Vagina (tissue), 2 donors: ENCODE measurements around the gene GUCY1A1. TPM values are rescaled to one million over a fixed set of nuclear protein-coding genes. Genes with fewer than 3 reads are reported as not detected.

Experiments
- DNase-seq, 2 donors: peaks; one replicate each; pipeline ENCODE4 v3.0.0-alpha.2; 2017; ENCODE audit errors: extremely low spot score in 2 of 2
- H3K27ac ChIP-seq: fragments of 200-600 bp; sonication (generic); one replicate; pipeline ENCODE4 v1.5.1; 2019
- H3K27me3 ChIP-seq: fragments of 200-600 bp; sonication (generic); one replicate; pipeline ENCODE4 v1.5.1; 2019
- H3K36me3 ChIP-seq, 2 donors: fragments of 200-600 bp; sonication (generic); one replicate each; pipeline ENCODE4 v1.5.1; 2017 to 2019
- H3K4me1 ChIP-seq: fragments of 200-600 bp; sonication (generic); one replicate; pipeline ENCODE4 v1.5.1; 2019
- H3K4me3 ChIP-seq, 2 donors: fragments of 200-600 bp; sonication (generic); 1 replicate in 1 of 2; 2 replicates in 1 of 2; pipeline ENCODE4 v1.5.1; 2016 to 2019
- H3K9me3 ChIP-seq: fragments of 200-600 bp; sonication (generic); one replicate; pipeline ENCODE4 v1.5.1; 2019
- CTCF ChIP-seq, 3 experiments: fragments of 450-650 bp in 2 of 3; fragments of 200-600 bp in 1 of 3; sonication (generic) in 1 of 3; IDR thresholded peaks; one replicate each; pipeline ENCODE4 v1.5.1; 2017 to 2019; ENCODE audit warnings: antibody characterized with exemption in 3 of 3, mild to moderate bottlenecking in 2 of 3, moderate library complexity in 2 of 3
- POLR2A ChIP-seq, 2 donors: fragments of 450-650 bp; IDR thresholded peaks; one replicate each; pipeline ENCODE4 v1.6.1; 2017; ENCODE audit warnings: antibody characterized with exemption in 2 of 2, mild to moderate bottlenecking in 2 of 2, moderate library complexity in 2 of 2
- POLR2AphosphoS5 ChIP-seq, 2 donors: sonication (generic); formaldehyde crosslinking; IDR thresholded peaks; one replicate each; pipeline ENCODE4 v1.9.0; 2017; ENCODE audit warnings: antibody characterized with exemption in 2 of 2, mild to moderate bottlenecking in 2 of 2, low read depth in 1 of 2; ENCODE audit not compliant: insufficient read depth in 1 of 2
- intact Hi-C: fragments of 100-400 bp; cut with DNase I; formaldehyde crosslinking; loops from one replicate; pipeline ENCODE4 v1.15.1; 2023
- total RNA-seq: library from RNA; depleted of rRNA; stranded (reverse); fragments of >200 nt; gene quantifications from one replicate; pipeline ENCODE4 v1.2.3, GENCODE V29; 2016

Gene GUCY1A1
- total RNA-seq, 1 donor from 2014 or later, result 21.6 TPM

DNA sequence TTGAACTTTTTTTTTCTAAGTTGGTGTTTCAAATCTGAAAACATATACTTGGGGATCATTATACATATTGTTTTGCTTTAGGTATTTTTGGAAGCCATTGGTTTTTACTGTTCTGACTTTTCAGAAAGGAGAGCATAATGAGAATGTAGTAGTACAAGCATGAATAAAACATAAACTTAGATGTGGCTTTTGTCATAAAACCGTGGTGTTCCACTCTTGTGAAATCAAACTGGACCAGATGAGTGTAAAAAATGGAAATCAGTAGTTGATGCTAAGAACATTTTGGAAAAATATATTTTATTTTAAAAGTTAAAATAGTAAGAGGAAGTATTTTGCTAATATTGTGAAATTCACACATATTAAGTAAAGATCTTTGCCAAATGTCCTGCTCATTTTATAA lies 29.6 kb downstream of the GUCY1A1 start:
- no peak for DNase-seq
- no peak overlapping the region for H3K27ac ChIP-seq
- no peaks in the 10 kb centered on the region for H3K9me3 ChIP-seq
- TF ChIP-seq POLR2A (IDR thresholded peaks at IDR 0.05) (no peak), CTCF (IDR thresholded peaks at IDR 0.05) (no peak), POLR2AphosphoS5 (IDR thresholded peaks at IDR 0.05; ENCODE audit: insufficient read depth in 1 of 2, low read depth in 1 of 2) (no peak)
- no peak overlapping the region for H3K4me3 ChIP-seq
- intact Hi-C loops, result no loop called here
- no peaks in the 10 kb centered on the region for H3K27me3 ChIP-seq
- no peaks in the 10 kb centered on the region for H3K36me3 ChIP-seq
- no peaks in the 10 kb centered on the region for H3K4me1 ChIP-seq

DNA sequence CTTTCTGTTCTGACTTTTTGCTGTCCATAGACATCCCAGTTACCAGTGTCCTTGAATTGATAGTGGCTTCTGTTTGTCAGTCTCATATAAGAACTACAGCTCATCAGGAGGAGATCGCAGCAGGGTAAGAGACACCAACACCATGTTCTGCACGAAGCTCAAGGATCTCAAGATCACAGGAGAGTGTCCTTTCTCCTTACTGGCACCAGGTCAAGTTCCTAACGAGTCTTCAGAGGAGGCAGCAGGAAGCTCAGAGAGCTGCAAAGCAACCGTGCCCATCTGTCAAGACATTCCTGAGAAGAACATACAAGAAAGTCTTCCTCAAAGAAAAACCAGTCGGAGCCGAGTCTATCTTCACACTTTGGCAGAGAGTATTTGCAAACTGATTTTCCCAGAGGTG lies 30.1 kb downstream of the GUCY1A1 start:
- intact Hi-C loops, result no loop called here

GRCh38 chr4:155701827-155702226 lies 35.2 kb downstream of the GUCY1A1 start:
- H3K36me3 ChIP-seq, result no peaks in the 10 kb centered on the region
- no peaks in the 10 kb centered on the region for H3K9me3 ChIP-seq
- no peaks in the 10 kb centered on the region for H3K27me3 ChIP-seq
- no peak for TF ChIP-seq CTCF (IDR thresholded peaks at IDR 0.05)
- TF ChIP-seq POLR2A (IDR thresholded peaks at IDR 0.05), result no peak
- TF ChIP-seq POLR2AphosphoS5 (IDR thresholded peaks at IDR 0.05; ENCODE audit: insufficient read depth in 1 of 2, low read depth in 1 of 2), result no peak
- intact Hi-C loops, result no loop called here
- no peaks in the 10 kb centered on the region for H3K4me1 ChIP-seq
- no peak for DNase-seq
- no peak overlapping the region for H3K27ac ChIP-seq
- H3K4me3 ChIP-seq, result no peak overlapping the region

More for the DNA sequence above, 30.1 kb downstream of the GUCY1A1 start:
- DNase-seq, result no peak
- Histone ChIP-seq H3K27me3 (no peaks in the 10 kb centered on the region), H3K9me3 (no peaks in the 10 kb centered on the region), H3K4me3 (no peak overlapping the region), H3K36me3 (no peaks in the 10 kb centered on the region), H3K4me1 (no peaks in the 10 kb centered on the region), H3K27ac (no peak overlapping the region)
- no peak for TF ChIP-seq POLR2A (IDR thresholded peaks at IDR 0.05)
- TF ChIP-seq CTCF (IDR thresholded peaks at IDR 0.05), result no peak
- TF ChIP-seq POLR2AphosphoS5 (IDR thresholded peaks at IDR 0.05; ENCODE audit: insufficient read depth in 1 of 2, low read depth in 1 of 2), result no peak

DNA sequence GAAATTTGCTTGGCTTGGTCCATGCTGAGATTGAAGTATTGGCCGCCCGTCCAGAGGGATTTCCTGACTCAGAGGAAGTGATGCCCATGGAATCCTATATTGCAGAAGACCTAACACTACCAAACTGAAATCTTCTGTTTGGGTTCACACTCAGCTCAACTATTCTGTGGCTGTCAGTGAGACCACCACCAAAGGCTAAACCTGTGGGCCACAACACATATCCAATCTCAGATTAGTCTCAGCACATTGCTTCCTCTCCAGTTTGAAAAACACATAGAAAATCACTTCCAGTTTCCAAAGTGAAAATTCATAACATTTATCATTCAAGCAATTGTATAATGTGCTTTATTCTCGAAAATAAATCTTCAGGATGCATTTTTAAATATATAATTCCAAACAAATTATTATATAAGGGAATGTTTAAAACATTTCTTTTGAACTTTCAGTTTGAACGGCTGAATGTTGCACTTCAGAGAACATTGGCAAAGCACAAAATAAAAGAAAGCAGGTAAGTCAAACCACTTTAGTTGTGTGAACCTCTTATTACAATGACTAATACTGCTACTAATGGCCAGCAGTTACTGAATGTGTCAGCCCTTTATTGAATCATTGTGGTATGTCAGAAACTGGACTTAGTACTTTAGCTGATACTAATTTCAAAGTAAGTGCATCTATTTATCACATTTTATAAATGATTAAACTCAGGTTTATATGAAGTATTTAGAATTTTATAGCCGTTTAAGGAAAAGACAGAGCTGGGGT lies 37.0 kb downstream of the GUCY1A1 start:
- Histone ChIP-seq H3K27ac (no peak overlapping the region), H3K4me1 (no peaks in the 10 kb centered on the region), H3K27me3 (no peaks in the 10 kb centered on the region), H3K36me3 (no peaks in the 10 kb centered on the region), H3K4me3 (no peak overlapping the region), H3K9me3 (no peaks in the 10 kb centered on the region)
- TF ChIP-seq CTCF (IDR thresholded peaks at IDR 0.05) (no peak), POLR2AphosphoS5 (IDR thresholded peaks at IDR 0.05; ENCODE audit: insufficient read depth in 1 of 2, low read depth in 1 of 2) (no peak), POLR2A (IDR thresholded peaks at IDR 0.05) (no peak)
- no peak for DNase-seq
- intact Hi-C loops, result no loop called here

DNA sequence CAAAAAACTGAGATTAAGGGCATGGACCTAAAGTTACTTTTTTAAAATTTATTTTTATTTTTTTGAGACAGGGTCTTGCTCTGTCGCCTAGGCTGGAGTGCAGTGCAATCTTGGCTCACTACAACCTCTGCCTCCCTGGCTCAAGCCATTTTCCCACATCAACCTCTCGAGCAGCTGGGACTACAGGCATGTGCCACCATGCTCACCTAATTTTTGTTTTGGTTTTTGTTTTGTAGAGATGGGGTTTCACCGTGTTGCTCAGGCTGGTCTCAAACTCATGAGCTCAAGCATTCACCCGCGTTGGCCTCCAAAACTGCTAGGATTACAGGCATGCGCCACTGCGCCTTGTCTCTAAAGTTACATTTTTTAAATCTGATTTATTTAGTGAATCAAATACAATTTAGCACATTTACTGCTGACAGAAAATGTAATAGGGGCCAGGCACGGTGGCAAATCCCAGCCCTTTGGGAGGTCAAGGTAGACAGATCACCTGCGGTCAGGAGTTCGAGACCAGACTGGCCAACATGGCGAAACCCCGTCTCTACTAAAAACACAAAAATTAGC lies 38.3 kb downstream of the GUCY1A1 start:
- no peak for DNase-seq
- intact Hi-C loops, result no loop called here
- no peaks in the 10 kb centered on the region for H3K9me3 ChIP-seq
- H3K36me3 ChIP-seq, result no peaks in the 10 kb centered on the region
- H3K4me1 ChIP-seq, result no peaks in the 10 kb centered on the region
- no peak for TF ChIP-seq POLR2AphosphoS5 (IDR thresholded peaks at IDR 0.05; ENCODE audit: insufficient read depth in 1 of 2, low read depth in 1 of 2)
- no peak for TF ChIP-seq CTCF (IDR thresholded peaks at IDR 0.05)
- TF ChIP-seq POLR2A (IDR thresholded peaks at IDR 0.05), result no peak
- no peak overlapping the region for H3K27ac ChIP-seq
- H3K4me3 ChIP-seq, result no peak overlapping the region
- H3K27me3 ChIP-seq, result no peaks in the 10 kb centered on the region
